Measurements from ENCODE around the gene GNG12. TPM values are rescaled to one million over a fixed set of nuclear protein-coding genes. Genes with fewer than 3 reads are reported as not detected.

Gene GNG12
- total RNA-seq, 1 experiment from 2014 or later = 23.7 TPM

GRCh38 chr1:67838180-67838910 is 5.1 kb upstream of the GNG12 start (continued):
- TF ChIP-seq, protein P1, sequence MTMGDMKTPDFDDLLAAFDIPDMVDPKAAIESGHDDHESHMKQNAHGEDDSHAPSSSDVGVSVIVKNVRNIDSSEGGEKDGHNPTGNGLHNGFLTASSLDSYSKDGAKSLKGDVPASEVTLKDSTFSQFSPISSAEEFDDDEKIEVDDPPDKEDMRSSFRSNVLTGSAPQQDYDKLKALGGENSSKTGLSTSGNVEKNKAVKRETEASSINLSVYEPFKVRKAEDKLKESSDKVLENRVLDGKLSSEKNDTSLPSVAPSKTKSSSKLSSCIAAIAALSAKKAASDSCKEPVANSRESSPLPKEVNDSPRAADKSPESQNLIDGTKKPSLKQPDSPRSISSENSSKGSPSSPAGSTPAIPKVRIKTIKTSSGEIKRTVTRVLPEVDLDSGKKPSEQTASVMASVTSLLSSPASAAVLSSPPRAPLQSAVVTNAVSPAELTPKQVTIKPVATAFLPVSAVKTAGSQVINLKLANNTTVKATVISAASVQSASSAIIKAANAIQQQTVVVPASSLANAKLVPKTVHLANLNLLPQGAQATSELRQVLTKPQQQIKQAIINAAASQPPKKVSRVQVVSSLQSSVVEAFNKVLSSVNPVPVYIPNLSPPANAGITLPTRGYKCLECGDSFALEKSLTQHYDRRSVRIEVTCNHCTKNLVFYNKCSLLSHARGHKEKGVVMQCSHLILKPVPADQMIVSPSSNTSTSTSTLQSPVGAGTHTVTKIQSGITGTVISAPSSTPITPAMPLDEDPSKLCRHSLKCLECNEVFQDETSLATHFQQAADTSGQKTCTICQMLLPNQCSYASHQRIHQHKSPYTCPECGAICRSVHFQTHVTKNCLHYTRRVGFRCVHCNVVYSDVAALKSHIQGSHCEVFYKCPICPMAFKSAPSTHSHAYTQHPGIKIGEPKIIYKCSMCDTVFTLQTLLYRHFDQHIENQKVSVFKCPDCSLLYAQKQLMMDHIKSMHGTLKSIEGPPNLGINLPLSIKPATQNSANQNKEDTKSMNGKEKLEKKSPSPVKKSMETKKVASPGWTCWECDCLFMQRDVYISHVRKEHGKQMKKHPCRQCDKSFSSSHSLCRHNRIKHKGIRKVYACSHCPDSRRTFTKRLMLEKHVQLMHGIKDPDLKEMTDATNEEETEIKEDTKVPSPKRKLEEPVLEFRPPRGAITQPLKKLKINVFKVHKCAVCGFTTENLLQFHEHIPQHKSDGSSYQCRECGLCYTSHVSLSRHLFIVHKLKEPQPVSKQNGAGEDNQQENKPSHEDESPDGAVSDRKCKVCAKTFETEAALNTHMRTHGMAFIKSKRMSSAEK (CRISPR knock-in tag; IDR thresholded peaks at IDR 0.05; ENCODE audit: borderline replicate concordance) = no peak
- no peak for TF ChIP-seq IRF2 (CRISPR knock-in tag; IDR thresholded peaks at IDR 0.05; ENCODE audit: borderline replicate concordance, low read depth)
- TF ChIP-seq, protein P2, sequence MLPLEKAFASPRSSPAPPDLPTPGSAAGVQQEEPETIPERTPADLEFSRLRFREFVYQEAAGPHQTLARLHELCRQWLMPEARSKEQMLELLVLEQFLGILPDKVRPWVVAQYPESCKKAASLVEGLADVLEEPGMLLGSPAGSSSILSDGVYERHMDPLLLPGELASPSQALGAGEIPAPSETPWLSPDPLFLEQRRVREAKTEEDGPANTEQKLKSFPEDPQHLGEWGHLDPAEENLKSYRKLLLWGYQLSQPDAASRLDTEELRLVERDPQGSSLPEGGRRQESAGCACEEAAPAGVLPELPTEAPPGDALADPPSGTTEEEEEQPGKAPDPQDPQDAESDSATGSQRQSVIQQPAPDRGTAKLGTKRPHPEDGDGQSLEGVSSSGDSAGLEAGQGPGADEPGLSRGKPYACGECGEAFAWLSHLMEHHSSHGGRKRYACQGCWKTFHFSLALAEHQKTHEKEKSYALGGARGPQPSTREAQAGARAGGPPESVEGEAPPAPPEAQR (CRISPR knock-in tag; IDR thresholded peaks at IDR 0.05) = no peak
- TF ChIP-seq JAZF1 (CRISPR knock-in tag; IDR thresholded peaks at IDR 0.05) = no peak
- no peak for TF ChIP-seq ZNF317 (CRISPR knock-in tag; IDR thresholded peaks at IDR 0.05; ENCODE audit: borderline replicate concordance, low read depth)
- no peak for TF ChIP-seq TEAD4 (CRISPR knock-in tag; IDR thresholded peaks at IDR 0.05)
- TF ChIP-seq, protein P3, sequence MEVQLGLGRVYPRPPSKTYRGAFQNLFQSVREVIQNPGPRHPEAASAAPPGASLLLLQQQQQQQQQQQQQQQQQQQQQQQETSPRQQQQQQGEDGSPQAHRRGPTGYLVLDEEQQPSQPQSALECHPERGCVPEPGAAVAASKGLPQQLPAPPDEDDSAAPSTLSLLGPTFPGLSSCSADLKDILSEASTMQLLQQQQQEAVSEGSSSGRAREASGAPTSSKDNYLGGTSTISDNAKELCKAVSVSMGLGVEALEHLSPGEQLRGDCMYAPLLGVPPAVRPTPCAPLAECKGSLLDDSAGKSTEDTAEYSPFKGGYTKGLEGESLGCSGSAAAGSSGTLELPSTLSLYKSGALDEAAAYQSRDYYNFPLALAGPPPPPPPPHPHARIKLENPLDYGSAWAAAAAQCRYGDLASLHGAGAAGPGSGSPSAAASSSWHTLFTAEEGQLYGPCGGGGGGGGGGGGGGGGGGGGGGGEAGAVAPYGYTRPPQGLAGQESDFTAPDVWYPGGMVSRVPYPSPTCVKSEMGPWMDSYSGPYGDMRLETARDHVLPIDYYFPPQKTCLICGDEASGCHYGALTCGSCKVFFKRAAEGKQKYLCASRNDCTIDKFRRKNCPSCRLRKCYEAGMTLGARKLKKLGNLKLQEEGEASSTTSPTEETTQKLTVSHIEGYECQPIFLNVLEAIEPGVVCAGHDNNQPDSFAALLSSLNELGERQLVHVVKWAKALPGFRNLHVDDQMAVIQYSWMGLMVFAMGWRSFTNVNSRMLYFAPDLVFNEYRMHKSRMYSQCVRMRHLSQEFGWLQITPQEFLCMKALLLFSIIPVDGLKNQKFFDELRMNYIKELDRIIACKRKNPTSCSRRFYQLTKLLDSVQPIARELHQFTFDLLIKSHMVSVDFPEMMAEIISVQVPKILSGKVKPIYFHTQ (CRISPR knock-in tag; IDR thresholded peaks at IDR 0.05) = no peak
- TF ChIP-seq ARID4B (CRISPR knock-in tag; IDR thresholded peaks at IDR 0.05; ENCODE audit: borderline replicate concordance) = no peak
- no peak for TF ChIP-seq RELA (CRISPR knock-in tag; IDR thresholded peaks at IDR 0.05; ENCODE audit: borderline replicate concordance)
- no peak for TF ChIP-seq GABPB1 (CRISPR knock-in tag; IDR thresholded peaks at IDR 0.05)
- TF ChIP-seq, protein P4, sequence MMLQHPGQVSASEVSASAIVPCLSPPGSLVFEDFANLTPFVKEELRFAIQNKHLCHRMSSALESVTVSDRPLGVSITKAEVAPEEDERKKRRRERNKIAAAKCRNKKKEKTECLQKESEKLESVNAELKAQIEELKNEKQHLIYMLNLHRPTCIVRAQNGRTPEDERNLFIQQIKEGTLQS (CRISPR knock-in tag; conservative IDR thresholded peaks at IDR 0.05) = no peak
- no peak for TF ChIP-seq MYBL2 (CRISPR knock-in tag; IDR thresholded peaks at IDR 0.05)
- TF ChIP-seq ZNF138 (CRISPR knock-in tag; conservative IDR thresholded peaks at IDR 0.05) = no peak
- no peak for TF ChIP-seq PRRX2 (CRISPR knock-in tag; IDR thresholded peaks at IDR 0.05)
